ENCODE data around the gene ARMS2.

ARMS2 gene

GRCh38 chr10:122474131-122474818, 19.8 kb downstream of the ARMS2 start:
- no peak for DNase-seq

- peak; percentile 9 for DNase-seq
Measured at GRCh38 chr10:122475100-122475499, 20.6 kb downstream of the ARMS2 start.

GRCh38 chr10:122475591-122476332, 21.3 kb downstream of the ARMS2 start:
- peak; percentile 22 for DNase-seq

- DNase-seq, result peak; percentile 78
Measured at GRCh38 chr10:122476333-122476695, 21.9 kb downstream of the ARMS2 start.

- DNase-seq, result no peak
Measured at GRCh38 chr10:122477436-122477835, 23.0 kb downstream of the ARMS2 start.

- DNase-seq, result no peak
Measured at GRCh38 chr10:122478971-122479370, 24.5 kb downstream of the ARMS2 start.

- no peak for DNase-seq
Measured at GRCh38 chr10:122480146-122480833, 25.8 kb downstream of the ARMS2 start.

- DNase-seq, result no peak
Measured at GRCh38 chr10:122481296-122482056, 27.0 kb downstream of the ARMS2 start.

GRCh38 chr10:122484276-122485060, 30.0 kb downstream of the ARMS2 start:
- DNase-seq, result no peak

GRCh38 chr10:122485670-122486069, 31.2 kb downstream of the ARMS2 start:
- DNase-seq, result peak; percentile 35

GRCh38 chr10:122486406-122487080, 32.1 kb downstream of the ARMS2 start:
- DNase-seq, result no peak

- DNase-seq, result peak; percentile 85
Measured at GRCh38 chr10:122487174-122487765, 32.8 kb downstream of the ARMS2 start.

GRCh38 chr10:122490268-122490667, 35.8 kb downstream of the ARMS2 start:
- no peak for DNase-seq

- no peak for DNase-seq
Measured at GRCh38 chr10:122490786-122491680, 36.6 kb downstream of the ARMS2 start.

GRCh38 chr10:122492006-122492405, 37.6 kb downstream of the ARMS2 start:
- DNase-seq, result no peak

- no peak for DNase-seq
Measured at GRCh38 chr10:122492999-122493481, 38.6 kb downstream of the ARMS2 start.

- DNase-seq, result no peak
Measured at GRCh38 chr10:122493761-122494160, 39.3 kb downstream of the ARMS2 start.

- no peak for DNase-seq
Measured at GRCh38 chr10:122494173-122494820, 39.8 kb downstream of the ARMS2 start.

- DNase-seq, result no peak
Measured at GRCh38 chr10:122494833-122495232, 40.4 kb downstream of the ARMS2 start.
